HG03575 (cell line): Measurements from ENCODE around the gene TTC7B.

Source experiments
- ATAC-seq: cut with Tn5 transposase; IDR thresholded peaks from one replicate; pipeline ENCODE4 v1.9.1; 2021; ENCODE audit not compliant: unreplicated experiment, insufficient number of reproducible peaks, low FRiP score; ENCODE audit errors: extremely low read depth

TTC7B gene

DNA sequence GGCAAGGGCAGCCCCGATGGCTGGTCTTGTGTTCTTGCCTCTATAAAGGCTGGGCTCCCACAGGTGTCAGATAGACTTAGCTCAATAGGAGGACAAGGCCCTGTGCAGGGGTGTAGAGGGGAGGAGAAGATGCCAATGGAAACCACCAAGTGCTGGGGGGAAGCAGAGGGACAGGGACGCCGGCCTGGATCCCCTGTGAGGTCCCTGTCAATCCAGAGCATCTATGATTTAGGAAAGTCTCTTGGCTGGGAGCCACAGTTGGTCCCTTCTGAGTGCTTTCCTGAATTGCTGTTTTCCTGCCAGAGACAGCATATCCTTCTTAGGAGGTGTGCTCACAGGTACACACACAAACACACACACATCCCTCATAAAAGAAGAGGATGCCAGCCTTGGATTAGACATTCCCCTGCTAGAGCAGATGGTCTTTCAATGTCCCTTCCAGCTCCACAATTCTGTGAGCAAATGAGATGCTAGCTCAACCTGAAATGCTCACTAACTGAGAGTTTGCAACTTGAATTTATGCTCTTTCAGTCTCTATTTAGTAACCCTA, 62.7 kb downstream of the TTC7B start:
- ATAC-seq = no peak

DNA sequence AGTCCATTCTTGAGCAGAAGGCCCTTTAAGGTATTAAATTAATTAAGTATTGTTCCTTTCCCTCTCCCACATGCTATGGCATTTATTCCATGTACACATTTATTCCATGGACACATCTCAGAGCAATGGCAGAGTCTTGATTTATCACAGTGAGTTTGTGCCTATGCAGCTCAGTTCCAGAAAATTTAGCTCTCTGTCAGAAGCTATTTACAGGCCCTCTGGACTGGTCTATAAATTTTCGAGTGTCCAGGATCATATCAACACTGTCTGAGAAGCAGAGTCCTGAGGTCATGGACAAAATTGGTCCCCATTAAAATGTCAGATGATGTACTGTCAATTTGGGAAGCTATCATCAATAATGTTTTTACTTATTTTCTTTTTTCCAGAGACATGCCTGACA, 65.5 kb downstream of the TTC7B start:
- ATAC-seq = no peak

DNA sequence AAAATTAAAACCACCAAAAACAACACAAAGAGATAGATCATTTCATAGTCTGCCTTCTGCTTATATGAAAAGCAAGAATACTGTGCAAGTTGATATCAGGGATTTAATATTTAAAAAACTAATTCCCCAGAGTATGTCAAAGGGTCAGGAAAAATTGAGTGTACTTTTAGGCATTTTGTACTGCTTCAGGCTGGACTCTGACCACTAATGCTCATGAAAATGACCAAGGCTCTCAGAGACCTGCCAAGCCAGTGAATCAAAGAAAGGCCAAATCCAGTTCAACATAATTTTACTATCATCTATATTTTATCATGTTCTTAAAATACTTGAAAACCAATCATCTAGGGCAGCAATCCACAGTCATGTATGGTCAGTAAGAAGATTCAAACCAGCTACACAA, 66.0 kb downstream of the TTC7B start:
- ATAC-seq = no peak

DNA sequence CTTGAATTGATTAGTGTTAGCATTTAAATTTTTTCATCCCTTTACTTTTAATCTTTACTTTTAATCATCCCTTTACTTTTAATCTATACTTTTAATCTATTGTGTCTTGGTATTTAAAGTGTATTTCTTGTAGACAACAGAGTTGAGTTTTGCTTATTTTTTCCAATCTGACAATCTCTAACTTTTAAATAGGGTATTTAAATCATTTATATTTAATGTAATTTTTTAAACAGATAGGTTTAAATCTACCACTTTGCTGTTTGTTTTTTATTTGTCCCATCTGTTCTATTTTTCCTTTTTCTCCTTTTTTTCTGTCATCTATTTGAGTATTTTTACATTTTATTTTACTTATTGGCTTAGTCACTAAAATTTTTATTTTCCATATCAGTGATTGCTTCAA, 68.3 kb downstream of the TTC7B start:
- ATAC-seq = no peak

DNA sequence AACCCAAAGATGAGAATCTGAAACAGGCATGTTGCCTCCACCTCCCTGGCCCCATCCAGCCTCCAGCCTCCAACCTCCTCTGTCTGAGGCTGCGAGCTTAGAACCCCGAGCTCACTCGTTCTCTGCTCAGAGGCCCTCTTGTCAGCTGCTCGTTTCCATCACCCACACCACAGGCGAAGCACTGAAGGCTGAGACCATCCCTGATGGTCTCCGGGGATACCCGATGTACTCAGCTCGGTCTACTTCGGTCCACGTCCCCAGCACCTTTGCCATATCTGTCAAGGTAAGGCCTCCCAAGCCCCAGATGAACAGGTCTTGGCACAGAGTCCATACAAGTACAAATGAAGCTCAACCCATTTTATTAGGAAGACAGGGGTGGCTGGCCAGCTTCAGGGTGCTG, 72.4 kb downstream of the TTC7B start:
- no peak for ATAC-seq

DNA sequence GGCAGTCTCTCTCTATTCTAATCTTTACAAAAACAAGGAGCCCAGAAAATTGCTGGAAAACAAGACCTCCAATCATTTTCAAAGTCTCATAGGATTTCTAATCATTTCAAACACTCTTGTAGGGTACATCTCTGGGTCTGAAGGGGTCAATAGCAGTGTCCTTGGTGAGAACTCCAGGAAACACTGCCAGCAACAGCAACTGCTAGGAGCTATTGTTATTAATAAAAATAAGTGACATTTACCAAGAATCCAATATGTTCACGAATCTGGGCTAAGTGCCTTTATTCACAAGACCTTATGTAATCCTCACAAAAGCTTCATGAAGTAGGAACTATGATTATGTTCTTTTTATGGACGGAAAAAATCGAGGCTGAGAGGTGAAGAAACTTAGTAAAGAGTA, 72.8 kb downstream of the TTC7B start:
- no peak for ATAC-seq

DNA sequence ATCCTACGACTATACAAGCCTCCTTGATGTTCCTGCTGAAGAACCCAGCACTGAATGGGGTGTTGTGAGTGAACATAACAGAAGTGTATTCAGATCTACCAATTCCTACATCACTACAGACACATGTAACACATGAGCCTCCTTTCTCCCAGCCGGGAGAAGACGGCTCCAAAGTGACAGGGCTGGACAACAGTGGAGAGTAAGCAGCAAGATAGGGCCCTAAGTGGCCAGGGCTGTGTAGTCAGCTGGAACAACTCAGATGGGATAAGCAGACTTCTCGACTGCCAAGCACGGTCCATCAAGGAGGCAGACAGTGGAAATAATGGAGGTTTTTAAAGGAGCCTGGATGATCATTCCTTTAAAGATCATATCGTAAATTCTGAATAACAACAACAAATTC, 73.5 kb downstream of the TTC7B start:
- ATAC-seq = no peak

DNA sequence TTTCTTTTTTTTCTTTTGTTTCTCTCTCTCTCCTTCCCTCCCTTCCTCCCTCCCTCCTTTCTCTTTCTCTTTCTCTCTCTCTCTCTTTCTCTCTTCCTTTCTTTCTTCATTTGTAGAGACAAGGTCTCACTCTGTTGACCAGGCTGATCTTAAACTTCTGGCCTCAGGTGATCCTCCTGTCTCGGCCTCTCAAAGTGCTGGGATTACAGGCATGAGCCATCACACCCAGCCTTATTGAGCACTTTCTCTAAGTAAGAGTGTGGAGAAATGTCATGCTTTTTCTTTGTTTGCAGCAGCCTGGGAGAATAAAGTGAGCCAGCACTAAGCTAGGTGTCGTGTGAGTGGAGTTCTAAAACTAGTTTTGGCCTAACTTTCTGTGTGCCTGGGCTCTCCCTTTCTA, 74.0 kb downstream of the TTC7B start:
- no peak for ATAC-seq

DNA sequence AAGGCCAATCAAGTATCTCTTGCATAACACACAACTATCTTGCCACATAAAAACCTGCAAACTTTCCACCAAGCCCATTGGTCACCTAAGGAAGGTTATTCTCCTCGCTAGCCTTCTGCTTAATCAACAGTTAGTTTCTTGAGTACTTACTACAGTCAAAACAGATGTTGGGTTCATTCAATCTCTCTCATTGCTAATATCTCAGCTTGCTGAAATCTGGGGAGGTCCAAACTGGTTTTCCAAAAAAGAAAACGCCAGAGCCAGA, 74.6 kb downstream of the TTC7B start:
- ATAC-seq = no peak

DNA sequence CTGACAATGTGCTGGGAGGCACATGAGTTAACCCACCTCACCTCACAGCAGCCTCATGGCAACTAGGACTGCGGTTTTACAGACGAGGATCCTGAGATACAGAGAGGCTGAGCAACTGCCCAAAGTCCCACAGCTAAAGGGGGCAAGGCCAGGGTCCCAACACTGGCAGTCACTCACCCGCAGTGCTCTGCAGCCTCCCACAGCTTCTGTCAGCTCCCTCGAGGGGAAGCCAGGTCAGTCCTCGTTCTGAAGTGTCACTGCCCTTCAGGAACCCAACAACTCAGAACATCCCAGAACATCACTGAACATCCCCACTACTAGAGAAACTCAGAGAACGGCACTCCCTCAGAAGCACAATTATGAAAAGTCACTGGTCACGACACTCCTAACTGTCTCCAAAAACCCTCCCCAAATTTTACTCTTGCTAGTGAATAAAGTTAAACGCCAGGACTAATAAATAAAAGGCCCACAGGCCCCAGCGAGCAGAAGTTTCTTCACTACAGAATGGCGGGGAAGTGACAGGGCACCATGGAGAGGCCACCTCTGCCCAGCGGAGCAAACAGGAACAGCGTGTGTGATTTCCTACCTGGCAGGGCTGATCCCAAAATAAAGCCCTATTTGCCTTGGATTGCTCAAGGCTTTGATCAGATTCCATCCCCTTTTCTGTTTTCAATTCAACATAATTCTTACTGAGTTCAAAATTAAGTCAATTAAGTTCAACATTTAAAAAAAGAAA, 75.1 kb downstream of the TTC7B start:
- ATAC-seq = no peak

DNA sequence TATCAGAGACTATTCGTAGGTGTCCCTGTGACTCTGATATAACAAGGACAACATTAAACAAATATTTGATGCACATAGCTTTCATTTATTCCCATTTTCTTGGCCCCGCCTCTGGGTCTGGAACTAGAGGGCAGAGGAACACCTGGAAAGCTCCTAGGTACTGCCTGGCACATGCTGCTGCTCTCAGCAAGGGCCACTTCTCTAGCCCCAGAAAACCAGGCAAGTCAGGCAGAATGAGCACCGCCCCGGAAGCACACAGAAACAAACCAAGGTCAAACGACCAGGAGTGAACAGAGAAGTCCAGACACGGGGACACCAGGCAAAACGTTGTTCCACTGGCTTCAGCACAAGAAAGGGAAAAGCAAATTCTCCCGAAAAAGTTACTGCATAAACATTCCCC, 76.1 kb downstream of the TTC7B start:
- ATAC-seq = no peak

DNA sequence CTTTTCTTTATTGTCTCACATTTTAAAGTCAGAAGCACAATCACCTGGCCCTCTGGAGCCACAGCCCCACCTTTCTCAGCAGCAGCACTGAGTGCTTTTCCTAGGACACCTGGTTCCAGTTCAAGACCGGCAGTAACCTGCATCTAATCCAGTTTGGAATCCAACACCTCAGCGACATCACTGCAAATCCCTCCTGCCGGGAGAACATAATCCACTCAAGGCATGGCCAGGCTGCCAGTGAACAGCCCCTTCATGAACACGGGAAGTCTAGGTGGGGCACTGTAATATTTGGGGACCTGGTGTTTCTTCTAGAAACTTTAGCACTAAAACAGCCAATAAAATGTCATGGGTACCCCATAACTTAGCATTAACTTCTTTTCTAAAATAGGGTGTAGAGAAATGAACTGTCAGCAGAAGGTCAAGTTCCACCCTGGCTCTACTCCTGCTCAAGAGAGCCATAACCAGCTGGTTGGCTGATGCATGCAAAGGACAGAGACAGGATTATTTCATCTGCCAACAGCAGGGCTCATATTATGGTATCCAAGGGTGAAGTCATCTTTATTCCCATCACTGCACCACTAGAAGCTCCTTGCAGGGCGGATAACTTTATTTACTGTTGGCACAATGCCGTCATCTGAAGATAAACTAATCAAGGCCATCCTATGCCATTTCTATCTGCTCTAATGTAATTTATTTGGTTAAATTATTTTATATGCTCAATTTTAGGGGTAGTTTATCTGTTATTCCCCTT, 76.7 kb downstream of the TTC7B start:
- ATAC-seq = no peak

DNA sequence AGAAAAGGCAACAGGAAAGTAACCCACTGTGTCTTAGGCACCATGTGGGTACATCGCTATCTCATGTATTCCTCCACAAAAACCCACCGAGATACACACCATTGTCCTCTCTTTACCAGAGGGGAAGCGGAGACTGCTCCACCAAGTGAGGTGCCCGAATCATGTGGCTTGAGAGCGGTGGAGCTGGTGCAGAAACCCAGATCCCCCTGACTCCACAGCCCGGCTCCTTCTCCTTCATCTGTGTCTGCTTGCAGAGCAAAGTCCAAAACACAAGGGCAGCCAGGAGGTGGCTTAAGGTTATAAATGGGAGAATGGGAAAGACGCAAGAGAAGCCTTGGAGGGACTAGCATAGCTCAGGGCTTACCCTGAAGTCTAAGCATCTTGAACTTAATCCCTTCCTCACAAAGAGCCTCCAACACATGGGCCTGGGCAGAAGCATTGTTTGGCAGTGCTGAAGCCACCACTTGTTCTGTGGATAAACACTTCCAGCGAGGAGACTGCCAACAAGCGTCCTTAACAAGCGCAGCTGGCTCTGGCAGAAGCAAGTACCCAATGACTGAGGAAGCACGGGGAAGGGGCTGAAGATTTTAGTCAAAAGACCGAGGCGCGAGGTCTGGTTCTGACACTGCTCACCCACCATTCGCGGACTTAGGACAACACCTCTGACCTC, 83.0 kb downstream of the TTC7B start:
- no peak for ATAC-seq

DNA sequence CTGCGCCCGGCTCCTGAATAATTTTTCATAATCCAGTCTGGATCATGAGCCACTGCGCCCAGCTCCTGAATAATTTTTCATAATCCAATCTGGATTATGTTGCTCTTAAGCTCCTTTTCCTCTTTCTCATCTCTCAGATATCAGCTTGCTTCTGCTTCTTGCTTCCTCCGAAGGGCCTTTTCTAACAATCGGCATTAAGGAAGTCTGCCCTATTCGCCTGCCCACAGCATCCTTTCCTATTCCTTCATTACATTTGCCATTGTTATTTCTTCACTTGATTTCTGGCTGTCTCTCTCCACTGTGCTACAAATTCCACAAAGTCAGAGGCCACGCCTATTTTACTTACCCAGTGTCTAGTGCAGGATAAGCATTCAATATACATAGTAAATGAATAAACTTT, 83.5 kb downstream of the TTC7B start:
- no peak for ATAC-seq

DNA sequence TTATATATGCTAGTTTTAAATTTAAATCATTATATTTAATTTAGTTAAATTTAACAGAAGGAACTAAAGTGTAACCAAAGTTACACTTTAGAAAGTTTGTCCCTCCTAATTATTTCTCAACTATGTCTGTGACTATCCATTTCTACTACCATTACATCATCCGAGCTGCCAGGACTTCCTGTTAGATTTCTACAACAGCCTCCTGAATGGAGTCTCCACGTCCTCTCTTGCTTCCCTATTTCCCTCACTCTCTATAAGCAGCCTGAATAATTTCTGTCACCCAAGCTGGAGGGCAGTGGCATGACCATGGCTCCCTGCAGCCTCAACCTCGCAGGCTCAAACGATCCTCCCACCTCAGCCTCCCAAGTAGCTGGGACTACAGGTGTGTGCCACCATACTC, 84.1 kb downstream of the TTC7B start:
- no peak for ATAC-seq

DNA sequence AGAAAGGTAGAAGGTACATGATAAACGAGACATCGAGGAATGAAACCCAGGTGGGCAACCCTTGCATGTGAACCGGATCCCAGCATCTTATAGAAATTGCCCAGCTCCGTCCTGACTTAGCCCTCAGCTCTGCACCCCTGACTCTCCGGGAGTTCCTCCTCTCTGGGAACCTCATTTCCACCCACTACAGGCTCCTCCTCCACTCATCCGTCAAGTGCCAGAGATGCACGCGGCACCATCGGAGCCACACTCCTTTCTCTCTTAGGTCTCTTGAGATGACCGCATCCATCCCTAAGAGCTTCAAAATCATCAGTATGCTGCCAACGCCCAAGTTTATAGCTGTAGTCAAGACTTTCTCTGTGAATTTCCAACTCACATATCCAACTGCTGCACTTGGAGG, 84.7 kb downstream of the TTC7B start:
- no peak for ATAC-seq

DNA sequence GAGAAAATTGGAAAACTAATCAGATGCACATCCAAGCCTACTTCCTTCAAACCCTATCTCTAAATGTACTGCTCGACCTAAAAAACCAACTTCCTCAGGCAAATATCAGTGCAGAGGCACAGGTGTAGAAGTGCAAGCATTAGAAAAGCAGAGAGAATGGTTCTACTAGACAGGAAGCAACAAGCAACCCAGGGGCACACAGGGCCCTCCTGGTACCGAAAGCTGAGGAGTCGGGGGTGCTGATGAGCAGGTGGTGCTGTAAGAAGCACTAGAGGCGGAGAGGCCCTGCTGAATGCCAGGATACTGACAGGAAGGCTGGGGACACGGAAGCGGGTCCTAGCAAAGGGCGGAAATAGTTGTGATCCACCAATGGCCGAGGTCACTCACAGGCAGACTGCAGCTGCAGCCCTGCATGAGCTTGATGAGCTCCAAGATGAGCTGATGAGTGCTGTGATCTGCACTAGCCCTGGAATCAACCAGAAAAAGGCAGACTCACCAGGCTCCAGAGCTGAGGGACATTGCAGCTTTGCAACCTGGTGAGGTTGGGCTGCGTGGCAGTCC, 85.9 kb downstream of the TTC7B start:
- ATAC-seq = no peak

DNA sequence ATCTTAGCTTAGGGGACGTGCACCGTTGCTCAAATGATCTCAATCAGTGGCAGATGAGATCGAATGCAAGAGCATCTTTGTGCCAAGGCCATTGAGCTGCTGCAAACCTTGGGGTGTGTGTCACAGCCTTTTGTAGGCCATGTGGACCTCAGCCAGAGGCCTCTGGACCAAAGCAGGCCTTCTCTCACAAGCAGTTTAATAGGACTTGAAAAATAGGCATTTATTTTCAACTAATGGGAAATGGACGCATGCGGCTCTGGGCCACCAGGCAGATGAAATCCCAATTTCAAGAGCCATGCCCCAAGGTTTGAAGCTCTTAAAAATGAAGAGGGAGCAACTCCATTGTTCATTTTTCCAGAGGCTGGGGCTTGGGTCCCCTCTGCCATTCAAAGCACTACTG, 87.3 kb downstream of the TTC7B start:
- no peak for ATAC-seq

DNA sequence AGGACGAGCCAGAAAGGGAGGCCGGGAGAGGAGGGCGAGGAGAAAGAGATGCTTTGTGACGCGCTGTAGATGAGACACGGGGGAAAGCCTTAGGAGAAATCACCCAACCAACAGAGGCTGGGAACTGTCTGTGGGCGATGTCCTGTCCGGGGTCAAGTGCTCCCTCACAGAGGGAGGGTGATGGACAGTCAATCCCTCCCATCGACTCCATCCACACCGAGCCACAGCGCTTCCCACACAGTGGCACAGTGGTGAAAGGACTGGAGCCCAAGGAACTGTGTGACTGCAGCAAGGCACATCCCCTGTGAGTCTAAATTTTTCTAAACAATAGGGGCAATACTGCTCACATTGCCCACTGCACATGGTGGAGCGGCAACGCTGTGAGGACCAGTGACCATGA, 89.1 kb downstream of the TTC7B start:
- no peak for ATAC-seq

DNA sequence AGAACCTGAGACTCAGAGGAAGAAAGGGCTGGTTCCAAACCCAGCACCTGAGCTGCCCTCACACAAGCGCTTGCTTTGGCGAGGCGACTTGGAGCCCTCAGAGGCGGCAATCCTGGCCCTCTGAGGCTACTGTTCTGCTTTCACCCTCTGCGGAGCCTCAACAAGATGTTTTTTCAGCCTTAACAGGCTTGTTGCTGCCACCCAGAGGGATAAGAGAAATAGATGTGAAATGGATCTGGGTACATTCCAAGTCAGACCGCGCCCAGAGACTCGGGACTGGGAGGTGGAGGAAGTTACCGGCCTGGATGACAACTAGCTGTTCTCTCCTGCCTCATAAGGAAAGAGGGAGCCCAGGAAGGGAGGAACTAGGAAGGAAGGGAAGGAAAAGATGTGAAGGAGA, 89.6 kb downstream of the TTC7B start:
- ATAC-seq = no peak
